HG02588 (cell line): ENCODE measurements around the gene FDXR.

Experiments used
- ATAC-seq: cut with Tn5 transposase; IDR thresholded peaks from one replicate; pipeline ENCODE4 v1.9.1; 2021; ENCODE audit warnings: mild to moderate bottlenecking, moderate library complexity; ENCODE audit not compliant: unreplicated experiment

The FDXR gene

GRCh38 chr17:74901353-74902135, 28.8 kb upstream of the FDXR start:
- ATAC-seq, result no peak

GRCh38 chr17:74900208-74900607, 27.4 kb upstream of the FDXR start:
- ATAC-seq, result no peak

DNA sequence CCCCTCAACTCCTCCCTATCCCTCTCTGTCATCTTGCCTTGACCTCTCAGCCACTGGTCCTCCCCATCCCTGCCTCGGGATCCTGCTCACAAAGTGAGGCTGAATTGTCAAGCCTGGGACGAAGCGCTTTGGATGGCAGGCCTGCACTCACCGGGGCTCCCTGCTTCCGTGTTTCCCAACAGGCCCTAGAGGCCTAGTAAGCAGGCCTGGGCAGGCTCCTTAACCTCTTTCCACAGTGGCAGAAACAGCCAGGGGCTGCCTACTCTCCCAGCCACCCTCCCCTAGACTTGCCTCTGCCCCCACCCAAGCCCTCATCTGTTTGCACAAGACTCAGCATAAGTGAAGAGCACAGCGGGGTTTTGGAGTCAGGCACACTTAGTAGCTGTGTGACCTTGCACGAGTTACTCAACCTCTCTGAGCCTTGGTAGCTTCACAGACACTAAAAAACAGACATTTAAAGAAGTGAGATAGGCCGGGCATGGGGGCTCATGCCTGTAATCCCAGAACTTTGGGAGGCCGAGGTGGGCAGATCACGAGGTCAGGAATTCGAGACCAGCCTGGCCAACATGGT, 25.7 kb upstream of the FDXR start:
- no peak for ATAC-seq

DNA sequence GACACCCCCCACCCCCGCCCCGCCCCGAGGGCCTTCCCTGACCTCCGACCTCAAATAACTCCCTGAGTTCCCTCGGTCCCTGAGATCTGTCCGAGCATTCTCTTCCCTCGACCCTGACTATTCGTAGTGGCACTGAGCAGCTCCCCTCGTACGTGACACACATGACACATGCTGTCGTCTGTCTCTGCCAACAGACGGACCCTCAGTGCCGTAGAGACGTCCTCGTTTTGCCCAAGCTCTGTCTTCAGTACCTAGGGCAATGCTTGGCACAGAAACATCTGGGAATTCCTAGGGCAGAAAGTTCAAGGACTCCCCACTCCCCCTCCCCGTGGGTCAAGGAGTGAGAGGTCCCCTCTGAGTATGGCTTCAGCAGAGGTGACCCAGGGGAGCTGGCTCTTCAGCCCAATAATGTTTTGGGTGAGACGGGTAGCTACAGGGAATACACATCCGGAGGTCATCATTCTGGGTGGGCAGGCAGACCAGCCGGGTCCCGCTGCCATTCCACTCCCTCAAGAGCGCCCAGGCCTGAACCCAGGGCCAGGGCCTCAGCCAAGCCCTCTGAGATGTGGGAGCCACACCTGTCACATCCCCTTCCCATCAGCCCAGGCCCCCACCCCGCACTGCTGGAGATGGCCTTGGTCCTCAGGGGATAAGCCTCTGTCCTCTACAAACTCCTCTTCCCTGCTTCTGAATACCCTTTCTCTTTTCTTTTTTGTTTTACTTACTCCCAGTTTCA, 21.3 kb upstream of the FDXR start:
- no peak for ATAC-seq

DNA sequence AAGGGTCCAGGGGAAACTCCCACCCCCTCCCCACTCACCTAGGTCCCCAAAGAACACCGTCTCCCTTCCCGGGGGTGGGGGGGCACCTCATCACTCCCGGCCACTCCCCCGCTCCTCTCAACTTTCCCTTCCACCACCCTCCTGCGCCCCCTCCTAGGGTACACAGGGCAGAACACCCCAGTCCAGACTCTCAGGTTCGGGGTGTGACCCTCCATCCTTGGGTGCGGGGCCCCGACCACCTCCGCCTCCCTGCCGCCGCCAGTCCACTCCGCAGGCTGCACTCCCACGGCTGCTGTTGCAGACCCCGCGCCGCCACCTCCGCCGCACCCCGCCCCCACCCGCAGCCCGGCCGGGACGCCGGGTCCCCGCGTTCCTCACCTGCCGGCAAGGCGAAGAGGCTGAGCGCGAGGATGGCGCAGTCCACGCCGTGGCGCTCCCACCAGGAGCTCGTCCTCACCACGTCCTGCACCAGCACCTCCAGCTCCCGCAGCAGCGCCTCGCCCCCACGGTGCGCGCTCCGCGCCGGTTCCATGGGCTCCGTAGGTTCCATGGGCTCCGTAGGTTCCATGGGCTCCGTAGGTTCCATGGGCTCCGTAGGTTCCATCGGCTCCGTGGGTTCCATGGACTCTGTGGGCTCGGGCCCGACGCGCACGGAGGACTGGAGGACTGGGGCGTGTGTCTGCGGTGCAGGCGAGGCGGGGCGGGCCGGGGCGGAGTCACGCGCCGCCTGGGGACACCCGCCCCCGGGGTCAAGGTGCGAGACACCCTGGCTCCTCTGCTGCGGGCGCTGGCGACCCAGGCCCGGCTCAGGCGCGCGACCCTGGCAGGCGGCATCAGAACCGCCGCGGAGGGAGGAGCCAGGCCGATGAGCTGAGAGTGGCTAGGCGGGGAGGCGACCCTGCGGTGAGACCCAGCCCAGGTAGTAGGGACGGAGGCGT, 20.4 kb upstream of the FDXR start, which contains the start of gene FADS6:
FADS6 (minus strand) TSS at position 660 of the 938 bp plus-strand sequence; CDS start at position 622, 38 bp downstream.
- no peak for ATAC-seq

DNA sequence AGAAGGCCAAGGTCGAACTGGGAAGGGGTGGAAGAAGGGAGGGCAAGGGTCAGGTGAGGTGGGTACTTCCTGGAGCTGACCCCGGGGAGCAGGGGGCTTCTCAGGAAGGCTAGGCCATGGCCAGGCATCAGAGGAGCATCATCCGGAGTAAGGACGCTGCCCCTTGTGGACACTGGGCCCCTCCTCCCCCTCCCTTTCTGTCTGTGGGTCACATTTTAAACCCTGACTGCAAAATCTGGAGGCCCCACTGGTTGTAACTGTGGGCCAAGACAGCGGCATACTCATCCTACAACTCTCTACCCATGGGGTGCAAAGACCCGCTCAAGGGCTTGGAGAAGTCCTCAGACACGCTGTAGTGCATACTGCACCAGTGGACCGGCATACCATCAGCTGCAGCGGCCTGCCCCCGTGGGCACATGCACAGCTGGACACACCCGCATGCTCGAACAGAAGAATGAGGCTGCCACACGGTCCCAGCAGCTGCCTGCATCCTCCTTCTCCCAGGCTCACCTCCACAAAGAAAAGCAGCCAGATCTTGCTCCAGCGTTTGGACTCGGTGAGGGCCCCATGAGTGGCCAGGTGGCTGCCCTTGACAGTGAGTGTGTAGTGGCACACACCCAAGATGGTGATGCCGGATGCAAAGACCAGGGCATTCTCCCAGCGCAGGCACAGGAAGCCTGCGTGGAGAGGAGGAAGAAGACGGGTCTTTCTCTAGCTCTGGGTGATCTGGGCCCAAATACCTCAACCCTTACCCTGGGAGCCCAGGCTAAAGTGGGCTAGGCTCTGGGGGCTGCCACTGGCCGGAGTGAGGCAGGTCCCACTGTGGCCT, 19.4 kb upstream of the FDXR start:
- no peak for ATAC-seq

- ATAC-seq, result no peak
Measured at GRCh38 chr17:74890554-74890953, 17.8 kb upstream of the FDXR start.

- no peak for ATAC-seq
Measured at GRCh38 chr17:74888469-74888868, 15.7 kb upstream of the FDXR start.

DNA sequence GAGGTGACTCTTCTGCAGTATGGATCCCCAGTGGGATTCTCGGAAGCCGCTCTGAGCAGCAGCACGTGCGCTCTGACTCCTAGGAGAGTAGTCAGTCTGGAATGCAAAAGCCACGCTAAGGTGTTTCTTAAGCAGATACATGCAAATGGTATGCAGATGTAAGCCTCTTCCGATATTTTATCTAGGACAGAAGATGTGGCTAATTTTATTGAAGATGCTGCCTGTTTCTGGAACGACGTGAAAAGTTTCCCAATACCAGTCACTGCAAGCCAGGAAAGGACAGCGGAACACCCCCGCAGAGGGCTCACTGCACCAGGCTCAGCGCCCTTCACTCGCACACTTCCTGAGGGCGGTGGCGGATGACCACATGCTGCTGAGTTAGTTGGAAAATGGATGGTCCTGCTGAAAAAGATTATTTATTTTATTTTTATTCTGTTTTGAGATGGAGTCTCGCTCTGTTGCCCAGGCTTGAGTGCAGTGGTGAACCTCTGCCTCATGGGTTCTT, 10.5 kb upstream of the FDXR start:
- no peak for ATAC-seq

- ATAC-seq, result no peak
Measured at GRCh38 chr17:74882517-74883240, 9.9 kb upstream of the FDXR start.

DNA sequence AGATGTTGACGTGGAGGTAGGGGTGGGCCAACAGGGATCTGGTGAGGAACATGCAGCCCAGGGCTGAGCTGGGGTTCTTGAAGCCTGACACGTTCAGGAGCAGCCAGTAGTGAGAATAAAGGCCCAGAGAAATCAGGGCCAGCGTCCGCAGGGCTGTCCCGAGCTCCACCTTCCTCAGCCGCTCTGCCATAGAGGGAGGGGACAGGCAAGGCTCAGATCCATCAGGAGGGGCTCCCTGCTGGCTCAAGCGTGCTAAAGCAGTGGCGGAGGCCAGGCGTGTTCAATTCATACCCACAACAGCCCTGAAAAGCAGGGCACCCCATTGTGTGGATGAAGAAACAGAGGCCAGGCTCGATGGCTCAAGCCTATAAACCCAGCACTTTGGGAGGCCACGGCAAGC, 8.3 kb upstream of the FDXR start:
- ATAC-seq, result no peak

- ATAC-seq, result no peak
Measured at GRCh38 chr17:74879308-74879707, 6.5 kb upstream of the FDXR start.

DNA sequence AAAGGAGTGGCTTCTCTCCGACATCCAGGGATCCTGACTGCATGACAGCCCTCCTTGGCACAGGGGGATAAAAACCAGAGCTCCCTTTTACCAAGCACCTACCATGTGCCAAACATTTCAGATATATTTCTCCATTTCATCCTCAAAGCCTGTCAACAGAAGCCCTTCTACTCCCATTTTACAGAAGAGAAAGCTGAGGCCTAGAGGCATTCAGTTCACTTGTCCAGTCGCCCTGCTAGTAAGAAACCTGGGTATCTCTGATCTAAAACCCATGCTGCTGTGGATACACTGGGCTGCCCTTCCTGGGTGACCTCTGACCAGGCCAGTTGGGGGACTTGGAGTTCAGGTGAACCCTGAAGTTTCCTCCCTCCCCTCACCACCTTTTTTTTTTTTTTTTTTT, 5.9 kb upstream of the FDXR start:
- no peak for ATAC-seq

DNA sequence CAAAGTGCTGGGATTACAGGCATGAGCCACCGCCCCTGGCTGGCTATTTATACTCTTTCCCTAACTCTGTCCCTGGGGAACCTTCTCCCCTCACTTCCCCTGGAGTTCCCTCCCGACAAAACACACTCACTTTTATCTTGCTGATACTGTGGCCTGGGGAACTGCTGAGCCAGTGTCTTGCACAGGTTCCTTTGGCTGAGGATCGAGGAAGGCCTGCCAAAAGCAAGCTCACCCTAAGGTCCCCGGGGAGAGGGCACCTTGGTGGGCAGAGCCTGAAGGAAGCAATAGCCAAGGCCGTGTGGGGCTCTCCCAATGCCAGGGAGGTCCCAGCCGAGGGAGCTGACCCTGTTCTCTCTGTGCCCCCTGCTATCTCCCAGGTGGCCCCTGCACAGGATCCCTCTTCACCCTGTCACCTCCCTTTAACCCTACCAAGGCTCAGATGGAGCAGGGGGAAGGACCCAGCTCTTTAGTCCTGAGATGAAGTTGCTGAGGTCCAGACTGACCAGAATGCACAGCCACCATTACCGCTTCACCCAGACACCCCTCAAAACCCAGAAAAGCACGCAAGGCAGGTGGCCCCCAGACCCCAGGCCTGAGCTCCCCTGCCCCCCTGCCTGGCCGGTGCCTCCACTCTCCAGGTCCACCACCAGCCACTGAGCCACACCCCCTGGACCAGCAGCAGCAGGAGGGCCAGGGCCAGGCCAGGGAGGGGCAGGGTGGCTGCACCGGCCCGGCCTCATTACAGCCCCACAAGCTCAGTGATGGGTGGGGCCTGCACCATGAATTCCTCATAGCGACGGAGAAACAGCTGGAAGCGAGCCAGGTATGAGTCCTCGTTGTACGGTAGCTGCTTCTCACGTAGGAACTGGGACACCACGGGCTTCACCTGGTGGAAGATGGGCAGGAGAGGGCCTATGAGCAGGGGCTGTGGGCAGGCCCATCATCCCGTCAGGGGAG, 5.1 kb upstream of the FDXR start:
- no peak for ATAC-seq

GRCh38 chr17:74875977-74876593, 3.3 kb upstream of the FDXR start:
- no peak for ATAC-seq

GRCh38 chr17:74875155-74875976, 2.6 kb upstream of the FDXR start:
- no peak for ATAC-seq

DNA sequence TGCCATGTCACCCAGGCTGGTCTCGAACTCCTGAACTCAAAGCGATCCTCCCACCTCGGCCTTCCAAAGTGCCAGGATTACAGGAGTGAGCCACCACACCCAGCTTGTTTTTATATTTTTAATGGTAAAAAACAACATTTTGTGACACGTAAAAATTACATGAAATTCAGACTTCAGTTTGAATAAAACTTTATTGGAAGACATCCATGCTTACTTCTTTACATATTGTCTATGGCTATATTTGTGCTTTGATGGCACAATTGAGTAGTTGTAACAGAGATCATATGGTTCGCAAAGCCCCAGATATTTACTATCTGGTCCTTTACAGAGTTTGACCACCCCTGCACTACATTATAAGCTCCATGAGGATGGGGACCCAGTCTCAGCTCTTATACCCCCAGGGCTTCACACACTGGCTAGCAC, 1.8 kb upstream of the FDXR start:
- ATAC-seq, result no peak
